H9 (cell line): ENCODE results near the gene KLF2. TPM values are rescaled to one million over a fixed set of nuclear protein-coding genes. Genes with fewer than 3 reads are reported as not detected.
A peak's percentile ranks its signal among the peaks of the same experiment; 100 is the strongest.

Experiments used
- DNase-seq: peaks from one replicate; pipeline ENCODE4 v3.0.0-alpha.2; 2017
- H2AFZ ChIP-seq: one replicate; pipeline ENCODE4 v1.6.1; 2013; ENCODE audit warnings: mild to moderate bottlenecking, low read length, control low read depth, moderate library complexity
- H2AK5ac ChIP-seq: 2 replicates; pipeline ENCODE4 v1.6.1; 2013; ENCODE audit warnings: low read length, control low read depth, mixed read lengths; ENCODE audit not compliant: insufficient read length
- H2BK120ac ChIP-seq: one replicate; pipeline ENCODE4 v1.6.1; 2013; ENCODE audit warnings: low read depth, mild to moderate bottlenecking, low read length, control low read depth, inconsistent platforms; ENCODE audit not compliant: poor library complexity, severe bottlenecking
- H2BK12ac ChIP-seq: 2 replicates; pipeline ENCODE4 v1.6.1; 2013; ENCODE audit warnings: low read length, control low read depth, mixed read lengths, low read depth; ENCODE audit not compliant: insufficient read length
- H2BK15ac ChIP-seq: 2 replicates; pipeline ENCODE4 v1.6.1; 2013; ENCODE audit warnings: low read depth, low read length, control low read depth
- H2BK20ac ChIP-seq: one replicate; pipeline ENCODE4 v1.6.1; 2013; ENCODE audit warnings: low read depth, mild to moderate bottlenecking, low read length, control low read depth, inconsistent platforms; ENCODE audit not compliant: poor library complexity, severe bottlenecking
- H2BK5ac ChIP-seq: 2 replicates; pipeline ENCODE4 v1.6.1; 2013; ENCODE audit warnings: low read length, control low read depth, mixed read lengths; ENCODE audit not compliant: insufficient read length
- H3K14ac ChIP-seq: 2 replicates; pipeline ENCODE4 v1.6.1; 2013; ENCODE audit warnings: low read length, control low read depth; ENCODE audit not compliant: insufficient read depth
- H3K18ac ChIP-seq: 2 replicates; pipeline ENCODE4 v1.6.1; 2013; ENCODE audit warnings: low read depth, mild to moderate bottlenecking, mixed read lengths, low read length, control low read depth; ENCODE audit not compliant: insufficient read length
- H3K23ac ChIP-seq: 2 replicates; pipeline ENCODE4 v1.6.1; 2013; ENCODE audit warnings: low read length, control low read depth, mixed read lengths, low read depth; ENCODE audit not compliant: insufficient read length
- H3K23me2 ChIP-seq: 2 replicates; pipeline ENCODE4 v1.6.1; 2013; ENCODE audit warnings: low read depth, mild to moderate bottlenecking, mixed read lengths, low read length, control low read depth; ENCODE audit not compliant: insufficient read length, poor library complexity, severe bottlenecking
- H3K27ac ChIP-seq: 2 replicates; pipeline ENCODE4 v1.5.1; 2013; ENCODE audit warnings: low read length, control low read depth, mixed read lengths, low read depth; ENCODE audit not compliant: insufficient read length
- H3K27me3 ChIP-seq: 2 replicates; pipeline ENCODE4 v1.6.1; 2013; ENCODE audit warnings: low read length, control low read depth, inconsistent platforms; ENCODE audit not compliant: insufficient read depth
- H3K4ac ChIP-seq: 2 replicates; pipeline ENCODE4 v1.6.1; 2013; ENCODE audit warnings: low read depth, mild to moderate bottlenecking, control low read depth, inconsistent platforms, low read length, moderate library complexity
- H3K4me1 ChIP-seq: 2 replicates; pipeline ENCODE4 v1.6.1; 2013; ENCODE audit warnings: low read length, control low read depth, inconsistent platforms; ENCODE audit not compliant: insufficient read depth
- H3K4me2 ChIP-seq: 2 replicates; pipeline ENCODE4 v1.6.1; 2013; ENCODE audit warnings: low read length, control low read depth, mixed read lengths; ENCODE audit not compliant: insufficient read length, insufficient read depth
- H3K56ac ChIP-seq: 2 replicates; pipeline ENCODE4 v1.6.1; 2013; ENCODE audit warnings: low read depth, mild to moderate bottlenecking, mixed read lengths, low read length, control low read depth; ENCODE audit not compliant: insufficient read length
- H3K79me1 ChIP-seq: 2 replicates; pipeline ENCODE4 v1.6.1; 2013; ENCODE audit warnings: low read depth, mild to moderate bottlenecking, moderate library complexity, low read length, control low read depth, inconsistent platforms; ENCODE audit not compliant: insufficient read depth, poor library complexity, severe bottlenecking
- H3K79me2 ChIP-seq: 2 replicates; pipeline ENCODE4 v1.6.1; 2013; ENCODE audit warnings: low read length, control low read depth, inconsistent platforms; ENCODE audit not compliant: insufficient read depth
- H3K9ac ChIP-seq: 2 replicates; pipeline ENCODE4 v1.6.1; 2013; ENCODE audit warnings: low read length, control low read depth, mixed read lengths; ENCODE audit not compliant: insufficient read length; ENCODE audit errors: extremely low read depth
- H3K9me3 ChIP-seq: one replicate; pipeline ENCODE4 v1.6.1; 2013; ENCODE audit warnings: low read depth, low read length, inconsistent platforms; ENCODE audit not compliant: control insufficient read depth
- H3T11ph ChIP-seq: one replicate; pipeline ENCODE4 v1.6.1; 2013; ENCODE audit warnings: mild to moderate bottlenecking, low read length, control low read depth, inconsistent platforms
- H4K20me1 ChIP-seq: one replicate; pipeline ENCODE4 v1.6.1; 2013; ENCODE audit not compliant: control insufficient read depth, insufficient read length, insufficient read depth
- H4K5ac ChIP-seq: 2 replicates; pipeline ENCODE4 v1.6.1; 2013; ENCODE audit warnings: low read depth, mild to moderate bottlenecking, mixed read lengths, low read length, control low read depth; ENCODE audit not compliant: insufficient read length
- H4K8ac ChIP-seq: replicated peaks from 2 replicates; pipeline ENCODE4 v1.6.1; 2013; ENCODE audit warnings: low read length, control low read depth, mixed read lengths, low read depth; ENCODE audit not compliant: insufficient read length
- H4K91ac ChIP-seq: 2 replicates; pipeline ENCODE4 v1.6.1; 2013; ENCODE audit warnings: low read depth, mild to moderate bottlenecking, moderate library complexity, mixed read lengths, low read length, control low read depth; ENCODE audit not compliant: insufficient read length
- H3K27ac Mint-ChIP-seq, 3 experiments: 2 replicates in 2 of 3; 3 replicates in 1 of 3; pipeline ENCODE4 v1.8.0; 2020 to 2021; ENCODE audit warnings: mixed read lengths in 3 of 3, mild to moderate bottlenecking in 1 of 3, moderate library complexity in 1 of 3
- H3K27me3 Mint-ChIP-seq: 2 replicates; pipeline ENCODE4 v1.8.0; 2021; ENCODE audit warnings: low read depth, mild to moderate bottlenecking, moderate library complexity, mixed read lengths
- H3K36me3 Mint-ChIP-seq, 3 experiments: 2 replicates in 2 of 3; 3 replicates in 1 of 3; pipeline ENCODE4 v1.8.0; 2020 to 2021; ENCODE audit warnings: low read depth in 3 of 3, mixed read lengths in 3 of 3; ENCODE audit not compliant: insufficient read depth in 1 of 3
- H3K4me1 Mint-ChIP-seq, 2 experiments: 2 replicates each; pipeline ENCODE4 v1.8.0; 2020; ENCODE audit warnings: mixed read lengths in 2 of 2
- H3K4me3 Mint-ChIP-seq, 2 experiments: 2 replicates in 1 of 2; 3 replicates in 1 of 2; pipeline ENCODE4 v1.8.0; 2020 to 2021; ENCODE audit warnings: mild to moderate bottlenecking in 2 of 2, mixed read lengths in 2 of 2, moderate library complexity in 1 of 2
- H3K9me3 Mint-ChIP-seq, 2 experiments: 2 replicates in 1 of 2; 3 replicates in 1 of 2; pipeline ENCODE4 v1.8.0; 2020; ENCODE audit warnings: mild to moderate bottlenecking in 2 of 2, mixed read lengths in 2 of 2, moderate library complexity in 1 of 2
- WGBS: extraction: QIAGEN DNeasy Blood & Tissue Kit; methylation state at CpG from one replicate; pipeline ENCODE4 v1.1.7; 2013; ENCODE audit warnings: missing lambda C conversion rate, low lambda C conversion rate, mixed read lengths; ENCODE audit not compliant: insufficient read length; ENCODE audit errors: extremely low coverage; 5-methylcytosine and 5-hydroxymethylcytosine counted together
- total RNA-seq: library from RNA; stranded (reverse); gene quantifications from 2 replicates; pipeline ENCODE4 v1.2.1, GENCODE V29; 2021
- TF ChIP-seq, protein P1 (sequence below): fragments of 200-600 bp; sonication (generic); conservative IDR thresholded peaks from 3 replicates; pipeline ENCODE4 v1.8.0; 2021; ENCODE audit warnings: antibody characterized with exemption, mild to moderate bottlenecking

KLF2 gene
- total RNA-seq, 1 experiment from 2014 or later = 0.33 TPM

DNA sequence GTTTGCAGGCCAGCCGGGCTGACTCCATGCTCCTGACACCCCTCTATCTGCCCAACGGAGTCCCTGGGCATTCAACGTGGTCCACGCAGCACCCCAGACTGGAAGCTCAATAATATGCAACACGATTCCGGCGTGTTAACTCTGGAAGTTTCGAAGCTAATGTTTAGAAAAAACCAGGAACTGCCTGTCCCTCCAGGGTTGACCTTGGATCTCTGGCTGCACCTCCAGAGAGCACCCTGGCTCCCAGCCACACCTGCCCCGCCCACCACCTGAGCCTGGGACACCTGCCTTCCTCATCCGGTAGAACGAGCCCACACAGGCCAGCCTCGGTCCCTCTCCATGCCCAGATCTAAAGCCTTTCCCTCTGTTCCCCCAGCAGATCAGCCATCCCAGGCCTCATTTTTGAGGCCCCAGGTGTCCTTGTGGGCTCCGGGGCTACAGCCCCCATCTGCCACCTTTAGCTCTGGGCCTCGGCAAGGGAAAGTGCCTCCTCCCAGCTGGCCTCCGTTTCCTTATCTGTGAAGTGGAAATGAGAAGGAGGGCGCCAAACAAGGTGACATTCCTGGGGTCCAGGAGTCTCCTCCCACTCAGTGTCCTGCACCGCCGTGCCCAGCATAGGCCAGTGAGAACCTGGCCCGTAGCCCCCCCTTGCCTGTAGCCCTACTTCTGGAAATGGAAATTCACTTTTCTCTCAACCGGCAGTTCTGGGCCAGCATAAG is 38.7 kb downstream of the KLF2 start:
- Histone ChIP-seq H2AK5ac (no peak overlapping the region), H4K91ac (no peak overlapping the region), H4K20me1 (no peaks in the 10 kb centered on the region), H2BK12ac (no peak overlapping the region), H3K9ac (no peak overlapping the region), H3K23me2 (no peaks in the 10 kb centered on the region), H2BK20ac (no peak overlapping the region), H3K9me3 (no peaks in the 10 kb centered on the region), H2AFZ (no peak overlapping the region), H3K4me1 (no peaks in the 10 kb centered on the region), H3K27ac (no peak overlapping the region), H3K56ac (no peak overlapping the region), H3K23ac (no peak overlapping the region), H3K4ac (no peak overlapping the region), H4K5ac (no peak overlapping the region), H2BK15ac (no peak overlapping the region), H2BK120ac (no peak overlapping the region), H4K8ac (no peak overlapping the region), H3K18ac (no peak overlapping the region), H3K79me2 (no peaks in the 10 kb centered on the region), H3K4me2 (no peak overlapping the region), H3T11ph (no peak overlapping the region), H3K79me1 (no peaks in the 10 kb centered on the region), H3K27me3 (no peaks in the 10 kb centered on the region), H3K14ac (no peak overlapping the region), H2BK5ac (no peak overlapping the region)
- Mint-ChIP-seq H3K4me1 (peaks cover 10 to 37% of the 10 kb centered on the region in 2 experiments), H3K27ac (peak overlapping the region in 2 of 3 experiments; percentile 12 to 57; a peak in 2 of 7 replicates), H3K4me3 (no peak overlapping the region; a peak in 1 of 5 replicates), H3K36me3 (peaks cover 0 to 17% (median 0%) of the 10 kb centered on the region in 3 experiments; a peak in 2 of 7 replicates), H3K9me3 (no peaks in the 10 kb centered on the region), H3K27me3 (no peaks in the 10 kb centered on the region)
- TF ChIP-seq, protein P1, sequence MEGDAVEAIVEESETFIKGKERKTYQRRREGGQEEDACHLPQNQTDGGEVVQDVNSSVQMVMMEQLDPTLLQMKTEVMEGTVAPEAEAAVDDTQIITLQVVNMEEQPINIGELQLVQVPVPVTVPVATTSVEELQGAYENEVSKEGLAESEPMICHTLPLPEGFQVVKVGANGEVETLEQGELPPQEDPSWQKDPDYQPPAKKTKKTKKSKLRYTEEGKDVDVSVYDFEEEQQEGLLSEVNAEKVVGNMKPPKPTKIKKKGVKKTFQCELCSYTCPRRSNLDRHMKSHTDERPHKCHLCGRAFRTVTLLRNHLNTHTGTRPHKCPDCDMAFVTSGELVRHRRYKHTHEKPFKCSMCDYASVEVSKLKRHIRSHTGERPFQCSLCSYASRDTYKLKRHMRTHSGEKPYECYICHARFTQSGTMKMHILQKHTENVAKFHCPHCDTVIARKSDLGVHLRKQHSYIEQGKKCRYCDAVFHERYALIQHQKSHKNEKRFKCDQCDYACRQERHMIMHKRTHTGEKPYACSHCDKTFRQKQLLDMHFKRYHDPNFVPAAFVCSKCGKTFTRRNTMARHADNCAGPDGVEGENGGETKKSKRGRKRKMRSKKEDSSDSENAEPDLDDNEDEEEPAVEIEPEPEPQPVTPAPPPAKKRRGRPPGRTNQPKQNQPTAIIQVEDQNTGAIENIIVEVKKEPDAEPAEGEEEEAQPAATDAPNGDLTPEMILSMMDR = no peak
- no peak for DNase-seq
- no CpG with 5 or more reads among the region's 20 CpGs for WGBS
